Testis (tissue), 3 donors: ENCODE measurements around the gene ATF1. TPM values are rescaled to one million over a fixed set of nuclear protein-coding genes. Genes with fewer than 3 reads are reported as not detected.
"Not testable (repeated sequence)": the region's sequence is repeated elsewhere in the genome, so short reads cannot be mapped to it uniquely, and the experiment has no call there.

ENCODE experiments used
- DNase-seq: peaks from one replicate; pipeline ENCODE4 v3.0.0-alpha.2; 2019
- H3K27ac ChIP-seq, 2 donors: fragments of 200-600 bp; sonication (generic); one replicate each; pipeline ENCODE4 v1.5.1; 2019
- H3K27me3 ChIP-seq: fragments of 200-600 bp; sonication (generic); one replicate; pipeline ENCODE4 v1.5.1; 2019
- H3K36me3 ChIP-seq: fragments of 200-600 bp; sonication (generic); one replicate; pipeline ENCODE4 v1.5.1; 2017; ENCODE audit warnings: low read depth; ENCODE audit errors: missing control alignments
- H3K4me1 ChIP-seq: fragments of 200-600 bp; sonication (generic); one replicate; pipeline ENCODE4 v1.5.1; 2019
- H3K4me3 ChIP-seq, 2 donors: fragments of 200-600 bp; sonication (generic); one replicate each; pipeline ENCODE4 v1.5.1; 2017 to 2019
- H3K9me3 ChIP-seq: fragments of 200-600 bp; sonication (generic); one replicate; pipeline ENCODE4 v1.5.1; 2017
- CTCF ChIP-seq, 3 experiments: fragments of 450-650 bp in 2 of 3; fragments of 200-600 bp in 1 of 3; sonication (generic) in 1 of 3; IDR thresholded peaks; one replicate each; pipeline ENCODE4 v1.5.1; 2016 to 2019; ENCODE audit warnings: antibody characterized with exemption in 3 of 3, mild to moderate bottlenecking in 2 of 3, moderate library complexity in 1 of 3
- POLR2A ChIP-seq: fragments of 450-650 bp; IDR thresholded peaks from one replicate; pipeline ENCODE4 v1.6.1; 2017; ENCODE audit warnings: antibody characterized with exemption, mild to moderate bottlenecking, moderate library complexity
- WGBS, 2 donors: methylation state at CpG; one replicate each; pipeline ENCODE4 v1.1.5; 2018; 5-methylcytosine and 5-hydroxymethylcytosine counted together
- intact Hi-C: fragments of 100-400 bp; cut with DNase I; formaldehyde crosslinking; loops from one replicate; pipeline ENCODE4 v1.15.1; 2023; ENCODE audit warnings: low total_unique reads
- polyA plus RNA-seq: library from polyadenylated mRNA; stranded (reverse); fragments of 350-450 nt; fragmentation: Illumina TruSeq; extraction: RNeasy Lipid Tissue Mini Kit (QIAGEN cat#74804); gene quantifications from one replicate; pipeline ENCODE4 v1.2.3, GENCODE V29; 2014; ENCODE audit warnings: low read depth, low replicate concordance; ENCODE audit not compliant: insufficient read depth
- total RNA-seq, 2 donors: library from RNA; depleted of rRNA; stranded (reverse); fragments of >200 nt; gene quantifications; one replicate each; pipeline ENCODE4 v1.2.3, GENCODE V29; 2016

Gene ATF1
- total and polyA plus RNA-seq, 3 donors from 2014 or later: 17.1 to 18.2 (median 17.7) TPM

DNA sequence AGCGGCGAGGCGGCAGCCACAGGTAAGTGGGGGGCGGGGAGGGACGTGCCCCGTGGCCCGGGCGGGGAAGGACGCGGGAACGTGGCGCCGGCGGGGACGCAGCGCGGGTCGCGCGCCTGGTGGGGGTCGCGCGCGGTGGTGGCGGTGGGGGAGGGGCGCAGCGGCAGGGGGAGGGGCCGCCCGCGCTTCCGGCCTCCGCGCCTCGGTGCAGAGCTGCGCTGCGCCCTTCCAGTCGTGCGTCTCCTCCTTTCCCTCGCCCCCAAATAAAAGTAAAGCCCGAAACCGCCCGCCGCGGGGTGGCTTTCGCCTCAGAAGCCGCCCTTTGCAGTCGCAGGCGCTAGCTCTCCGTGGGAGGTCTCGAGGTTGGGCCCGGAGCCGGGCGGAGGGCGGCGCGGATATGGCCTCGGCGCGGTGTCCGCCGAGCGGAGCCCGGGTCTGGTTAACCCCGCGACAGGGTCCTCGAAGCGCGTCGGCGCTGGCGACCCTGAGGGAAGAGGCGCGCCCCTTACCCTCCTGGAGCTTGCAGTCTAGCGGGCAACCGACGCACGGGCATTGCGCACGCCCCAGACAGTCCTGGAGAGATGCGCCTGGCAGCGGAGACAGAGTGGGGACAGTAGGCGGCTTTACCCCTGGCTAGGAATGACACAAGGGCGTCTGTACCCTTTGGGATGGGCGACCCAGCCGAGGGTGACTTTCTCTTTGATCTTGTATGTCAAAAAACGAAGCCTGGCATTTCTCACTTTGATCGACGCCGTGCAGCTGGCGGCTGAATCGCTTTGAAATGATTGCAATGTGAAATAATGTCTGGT lies 589 bp downstream of the ATF1 start:
- Histone ChIP-seq H3K4me1 (peaks cover 17% of the 10 kb centered on the region), H3K36me3 (no peaks in the 10 kb centered on the region), H3K27me3 (no peaks in the 10 kb centered on the region), H3K9me3 (no peaks in the 10 kb centered on the region), H3K27ac (peak overlapping the region; percentile 98 to 99), H3K4me3 (peak overlapping the region; percentile 97 to 99)
- intact Hi-C loops: no loop called here
- DNase-seq: peak; percentile 55
- TF ChIP-seq CTCF (IDR thresholded peaks at IDR 0.05) (no peak), POLR2A (no peak)
- WGBS, 2 donors: 1% methylated on average over 16 to 83 of the region's 91 CpGs

DNA sequence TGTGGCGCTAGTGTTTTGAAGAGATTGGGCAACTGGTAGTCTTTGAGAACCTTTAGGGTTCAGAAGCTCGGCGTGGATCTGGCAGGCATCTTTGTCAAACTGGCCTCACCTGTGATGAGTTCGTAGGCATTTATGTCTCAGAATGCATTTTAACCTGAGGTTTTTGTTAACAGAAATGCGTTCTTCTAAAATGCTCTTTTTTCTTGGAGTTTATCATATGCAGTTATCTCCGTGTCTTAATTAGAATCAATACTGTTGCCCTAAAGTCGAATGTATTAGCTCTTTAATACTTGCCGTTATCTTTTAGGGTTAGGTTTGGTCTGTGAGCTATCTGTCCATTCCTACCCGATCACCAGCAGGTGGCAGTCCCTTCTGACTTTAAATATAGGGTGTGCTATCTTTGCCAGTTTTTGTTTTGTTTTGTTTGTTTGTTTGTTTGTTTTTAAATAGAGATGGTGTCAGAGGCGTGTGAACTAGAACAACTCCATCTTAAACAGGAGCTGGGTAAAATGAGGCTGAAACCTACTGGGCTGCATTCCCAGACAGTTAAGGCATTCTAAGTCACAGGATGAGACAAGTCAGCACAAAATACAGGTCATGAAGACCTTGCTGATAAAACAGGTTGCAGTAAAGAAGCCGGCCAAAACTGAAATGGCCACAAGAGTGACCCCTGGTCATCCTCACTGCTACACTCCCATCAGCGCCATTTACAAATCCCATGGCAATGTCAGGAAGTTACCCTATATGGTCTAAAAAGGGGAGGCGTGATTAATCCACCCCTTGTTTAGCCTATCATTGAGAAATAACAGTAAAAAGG lies 1.4 kb downstream of the ATF1 start:
- no peak for TF ChIP-seq POLR2A
- peak; percentile 61 to 78 (median 68) for TF ChIP-seq CTCF (IDR thresholded peaks at IDR 0.05)
- intact Hi-C loops: no loop called here
- Histone ChIP-seq H3K9me3 (no peaks in the 10 kb centered on the region), H3K4me3 (peak overlapping the region; percentile 97 to 99), H3K27ac (peak overlapping the region; percentile 98 to 99), H3K4me1 (peaks cover 17% of the 10 kb centered on the region), H3K27me3 (no peaks in the 10 kb centered on the region), H3K36me3 (no peaks in the 10 kb centered on the region)
- 4 to 6% methylated on average over 13 of the region's 13 CpGs for WGBS, 2 donors
- peak; percentile 67 for DNase-seq

GRCh38 chr12:50768391-50768790 lies 4.5 kb downstream of the ATF1 start:
- Histone ChIP-seq H3K36me3 (no peaks in the 10 kb centered on the region), H3K27me3 (no peaks in the 10 kb centered on the region), H3K9me3 (no peaks in the 10 kb centered on the region), H3K4me1 (peaks cover 13% of the 10 kb centered on the region), H3K4me3 (no peak overlapping the region), H3K27ac (no peak overlapping the region)
- WGBS, 2 donors: 86 to 88% methylated on average over 3 of the region's 3 CpGs
- TF ChIP-seq POLR2A (no peak), CTCF (IDR thresholded peaks at IDR 0.05) (no peak)
- intact Hi-C loops: no loop called here
- no peak for DNase-seq

DNA sequence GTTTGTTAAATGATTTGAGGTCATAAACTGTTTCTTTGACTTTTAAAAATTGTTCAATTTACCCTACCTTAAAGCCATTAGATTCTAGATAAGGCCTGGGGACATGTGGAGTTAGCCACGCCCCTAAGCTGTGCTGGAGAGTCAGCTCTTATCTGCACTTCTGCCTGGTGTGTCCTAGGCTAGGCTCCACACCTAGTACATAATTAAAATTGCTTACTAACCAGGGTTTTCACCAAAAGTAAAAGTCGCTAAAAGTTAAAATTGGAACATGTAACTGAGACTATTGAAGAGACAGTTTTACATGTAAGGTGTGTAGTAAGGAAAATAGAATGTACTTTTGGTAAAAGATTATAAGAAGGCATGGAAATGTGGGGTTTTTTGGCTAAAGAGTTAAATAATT lies 4.9 kb downstream of the ATF1 start:
- H3K9me3 ChIP-seq, intact Hi-C loops, H3K27me3 ChIP-seq, DNase-seq, H3K4me3 ChIP-seq, H3K27ac ChIP-seq, H3K36me3 ChIP-seq: not testable (repeated sequence)
- peaks cover 13% of the 10 kb centered on the region for H3K4me1 ChIP-seq
- 75 to 79% methylated on average over 2 of the region's 2 CpGs for WGBS, 2 donors

DNA sequence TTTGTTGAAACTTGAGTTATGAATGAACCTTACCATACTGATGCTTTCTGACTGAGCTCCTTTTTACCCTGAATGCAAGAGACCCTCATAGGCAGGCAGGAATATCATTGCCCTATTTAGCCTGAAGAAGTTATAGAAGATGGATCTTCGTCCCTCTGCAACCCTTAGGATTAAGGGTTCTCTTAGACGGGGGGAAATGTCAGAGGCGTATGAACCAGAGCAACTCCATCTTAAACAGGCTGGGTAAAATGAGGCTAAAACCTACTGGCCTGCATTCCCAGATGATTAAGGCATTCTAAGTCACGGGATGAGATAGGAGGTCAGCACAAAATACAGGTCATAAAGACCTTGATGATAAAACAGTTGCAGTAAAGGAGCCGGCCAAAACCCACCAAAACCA lies 7.5 kb downstream of the ATF1 start:
- H3K27ac ChIP-seq: no peak overlapping the region

More for the DNA sequence above, 7.5 kb downstream of the ATF1 start:
- no peak overlapping the region for H3K4me3 ChIP-seq
- no peaks in the 10 kb centered on the region for H3K27me3 ChIP-seq
- intact Hi-C loops: no loop called here
- H3K9me3 ChIP-seq: no peaks in the 10 kb centered on the region
- H3K36me3 ChIP-seq: no peaks in the 10 kb centered on the region
- no peaks in the 10 kb centered on the region for H3K4me1 ChIP-seq
- WGBS, 2 donors: 89 to 97% methylated on average over 5 of the region's 5 CpGs
- TF ChIP-seq POLR2A (no peak), CTCF (IDR thresholded peaks at IDR 0.05) (no peak)
- no peak for DNase-seq
